AG09309 (cell line): ENCODE results near the gene FUT7.
A peak's percentile ranks its signal among the peaks of the same experiment; 100 is the strongest.

ENCODE experiments used
- DNase-seq: peaks from one replicate; pipeline ENCODE4 v3.0.0-alpha.2; 2010; ENCODE audit warnings: low read depth
- H3K4me3 ChIP-seq: 2 replicates; pipeline ENCODE4 v1.5.1; 2011; ENCODE audit warnings: mild to moderate bottlenecking, low read depth, low read length, moderate library complexity; ENCODE audit not compliant: control insufficient read depth
- CTCF ChIP-seq: IDR thresholded peaks from 2 replicates; pipeline ENCODE4 v1.5.1; 2011; ENCODE audit warnings: mild to moderate bottlenecking, low read depth, low read length, inconsistent platforms; ENCODE audit not compliant: insufficient read depth, control insufficient read depth; ENCODE audit errors: missing control alignments

FUT7 gene

GRCh38 chr9:137077010-137077747 is 45.3 kb upstream of the FUT7 start, which contains the start of gene UAP1L1:
Gene UAP1L1 (plus strand): TSS chr9:137077517. CDS start chr9:137077533, 16 bp downstream.
- no peak for DNase-seq
- TF ChIP-seq CTCF = no peak
- peak within 1 kb of the TSS; percentile 86 for H3K4me3 ChIP-seq

GRCh38 chr9:137076636-137077009 is 44.7 kb upstream of the FUT7 start:
- DNase-seq = no peak
- H3K4me3 ChIP-seq = peak overlapping the region; percentile 86
- no peak for TF ChIP-seq CTCF

GRCh38 chr9:137075275-137075775 is 43.4 kb upstream of the FUT7 start:
- no peak overlapping the region for H3K4me3 ChIP-seq
- no peak for TF ChIP-seq CTCF
- DNase-seq = no peak

GRCh38 chr9:137074657-137075274 is 42.9 kb upstream of the FUT7 start:
- TF ChIP-seq CTCF = no peak
- H3K4me3 ChIP-seq = no peak overlapping the region
- DNase-seq = no peak

- TF ChIP-seq CTCF = no peak
- H3K4me3 ChIP-seq = no peak overlapping the region
- no peak for DNase-seq
Measured at GRCh38 chr9:137073992-137074399, 42.1 kb upstream of the FUT7 start.

GRCh38 chr9:137071282-137071681 is 39.4 kb upstream of the FUT7 start:
- no peak for DNase-seq
- TF ChIP-seq CTCF = no peak
- H3K4me3 ChIP-seq = no peak overlapping the region

- peak overlapping the region; percentile 52 for H3K4me3 ChIP-seq
- peak; percentile 8 for TF ChIP-seq CTCF
- DNase-seq = no peak
Measured at GRCh38 chr9:137070906-137071275, 39.0 kb upstream of the FUT7 start.
